NCI-H345 treated with DMSO at 0.1 percent for 48 hours (cell line): ENCODE results near the gene TTC24.
"Not testable (repeated sequence)": the region's sequence is repeated elsewhere in the genome, so short reads cannot be mapped to it uniquely, and the experiment has no call there.

Experiments
- DNase-seq: peaks from one replicate; lab custom pipeline; 2025; ENCODE audit not compliant: unreplicated experiment; lab: John Stamatoyannopoulos, UW

Gene TTC24

GRCh38 chr1:156607344-156607743 is 27.8 kb downstream of the TTC24 start:
- DNase-seq = not testable (repeated sequence)

- peak; percentile 67 for DNase-seq
These were observed 28.6 kb downstream of the TTC24 start for GRCh38 chr1:156608036-156608674.

GRCh38 chr1:156608981-156609380 is 29.5 kb downstream of the TTC24 start:
- DNase-seq = peak; percentile 68

GRCh38 chr1:156610072-156610471 is 30.5 kb downstream of the TTC24 start:
- not testable (repeated sequence) for DNase-seq

GRCh38 chr1:156612666-156613065 is 33.1 kb downstream of the TTC24 start:
- DNase-seq = no peak

- no peak for DNase-seq
These were observed 36.4 kb downstream of the TTC24 start for GRCh38 chr1:156615946-156616345.

GRCh38 chr1:156616463-156616862 is 36.9 kb downstream of the TTC24 start:
- peak; percentile 35 for DNase-seq

- no peak for DNase-seq
These were observed 39.5 kb downstream of the TTC24 start, which contains the start of gene HAPLN2 for GRCh38 chr1:156618853-156619581. TSS of gene HAPLN2 (plus strand) at chr1:156619415. CDS start at chr1:156623491, 4,076 bp downstream.

GRCh38 chr1:156619582-156619955 is 40.0 kb downstream of the TTC24 start:
- no peak for DNase-seq

- no peak for DNase-seq
These were observed 43.2 kb downstream of the TTC24 start for GRCh38 chr1:156622581-156623297.

GRCh38 chr1:156623946-156624813 is 44.7 kb downstream of the TTC24 start:
- DNase-seq = no peak

- no peak for DNase-seq
These were observed 45.4 kb downstream of the TTC24 start for GRCh38 chr1:156624814-156625435.

GRCh38 chr1:156625436-156626078 is 46.0 kb downstream of the TTC24 start:
- peak; percentile 42 for DNase-seq

- no peak for DNase-seq
These were observed 46.5 kb downstream of the TTC24 start for GRCh38 chr1:156626079-156626438.

GRCh38 chr1:156627313-156627880 is 47.9 kb downstream of the TTC24 start:
- no peak for DNase-seq

GRCh38 chr1:156629823-156630449 is 50.4 kb downstream of the TTC24 start:
- no peak for DNase-seq

- DNase-seq = not testable (repeated sequence)
These were observed 51.6 kb downstream of the TTC24 start for GRCh38 chr1:156631152-156631551.

GRCh38 chr1:156632355-156632754 is 52.8 kb downstream of the TTC24 start:
- no peak for DNase-seq
